DLD1 (cell line): ENCODE data around the gene MMP15.
"Not testable (repeated sequence)": the region's sequence is repeated elsewhere in the genome, so short reads cannot be mapped to it uniquely, and the experiment has no call there.

Source experiments
- in situ Hi-C: cut with HindIII; loops from 2 replicates; pipeline ENCODE4 v1.10.0; 2017; ENCODE audit warnings: low sequenced_read_pairs

The MMP15 gene

GRCh38 chr16:58084635-58085034 is 59.1 kb downstream of the MMP15 start:
- in situ Hi-C loops: no loop called here

- in situ Hi-C loops: no loop called here
These were observed 59.6 kb downstream of the MMP15 start for GRCh38 chr16:58085171-58085570.

GRCh38 chr16:58085584-58086251 is 60.2 kb downstream of the MMP15 start:
- in situ Hi-C loops: no loop called here

- in situ Hi-C loops: no loop called here
These were observed 61.0 kb downstream of the MMP15 start for GRCh38 chr16:58086381-58087208.

- in situ Hi-C loops: no loop called here
These were observed 61.8 kb downstream of the MMP15 start for GRCh38 chr16:58087209-58087913.

GRCh38 chr16:58088091-58088490 is 62.5 kb downstream of the MMP15 start:
- in situ Hi-C loops: no loop called here

- in situ Hi-C loops: not testable (repeated sequence)
These were observed 64.8 kb downstream of the MMP15 start for GRCh38 chr16:58090396-58090795.

GRCh38 chr16:58094026-58094425 is 68.5 kb downstream of the MMP15 start:
- in situ Hi-C loops: no loop called here

GRCh38 chr16:58094791-58095574 is 69.4 kb downstream of the MMP15 start:
- in situ Hi-C loops: no loop called here

- in situ Hi-C loops: not testable (repeated sequence)
These were observed 70.0 kb downstream of the MMP15 start for GRCh38 chr16:58095575-58095960.

GRCh38 chr16:58096249-58096648 is 70.7 kb downstream of the MMP15 start:
- in situ Hi-C loops: no loop called here
